ENCODE data around the gene HFE. TPM values are rescaled to one million over a fixed set of nuclear protein-coding genes. Genes with fewer than 3 reads are reported as not detected.
A peak's percentile ranks its signal among the peaks of the same experiment; 100 is the strongest.

The HFE gene
- total and polyA plus RNA-seq, 10 of the 15 experiments (the other 5 are each of a cell fraction or from before 2014, with no cell fraction given) = 0.52 to 5.9 (median 1.7) TPM

- TF ChIP-seq, protein P1, sequence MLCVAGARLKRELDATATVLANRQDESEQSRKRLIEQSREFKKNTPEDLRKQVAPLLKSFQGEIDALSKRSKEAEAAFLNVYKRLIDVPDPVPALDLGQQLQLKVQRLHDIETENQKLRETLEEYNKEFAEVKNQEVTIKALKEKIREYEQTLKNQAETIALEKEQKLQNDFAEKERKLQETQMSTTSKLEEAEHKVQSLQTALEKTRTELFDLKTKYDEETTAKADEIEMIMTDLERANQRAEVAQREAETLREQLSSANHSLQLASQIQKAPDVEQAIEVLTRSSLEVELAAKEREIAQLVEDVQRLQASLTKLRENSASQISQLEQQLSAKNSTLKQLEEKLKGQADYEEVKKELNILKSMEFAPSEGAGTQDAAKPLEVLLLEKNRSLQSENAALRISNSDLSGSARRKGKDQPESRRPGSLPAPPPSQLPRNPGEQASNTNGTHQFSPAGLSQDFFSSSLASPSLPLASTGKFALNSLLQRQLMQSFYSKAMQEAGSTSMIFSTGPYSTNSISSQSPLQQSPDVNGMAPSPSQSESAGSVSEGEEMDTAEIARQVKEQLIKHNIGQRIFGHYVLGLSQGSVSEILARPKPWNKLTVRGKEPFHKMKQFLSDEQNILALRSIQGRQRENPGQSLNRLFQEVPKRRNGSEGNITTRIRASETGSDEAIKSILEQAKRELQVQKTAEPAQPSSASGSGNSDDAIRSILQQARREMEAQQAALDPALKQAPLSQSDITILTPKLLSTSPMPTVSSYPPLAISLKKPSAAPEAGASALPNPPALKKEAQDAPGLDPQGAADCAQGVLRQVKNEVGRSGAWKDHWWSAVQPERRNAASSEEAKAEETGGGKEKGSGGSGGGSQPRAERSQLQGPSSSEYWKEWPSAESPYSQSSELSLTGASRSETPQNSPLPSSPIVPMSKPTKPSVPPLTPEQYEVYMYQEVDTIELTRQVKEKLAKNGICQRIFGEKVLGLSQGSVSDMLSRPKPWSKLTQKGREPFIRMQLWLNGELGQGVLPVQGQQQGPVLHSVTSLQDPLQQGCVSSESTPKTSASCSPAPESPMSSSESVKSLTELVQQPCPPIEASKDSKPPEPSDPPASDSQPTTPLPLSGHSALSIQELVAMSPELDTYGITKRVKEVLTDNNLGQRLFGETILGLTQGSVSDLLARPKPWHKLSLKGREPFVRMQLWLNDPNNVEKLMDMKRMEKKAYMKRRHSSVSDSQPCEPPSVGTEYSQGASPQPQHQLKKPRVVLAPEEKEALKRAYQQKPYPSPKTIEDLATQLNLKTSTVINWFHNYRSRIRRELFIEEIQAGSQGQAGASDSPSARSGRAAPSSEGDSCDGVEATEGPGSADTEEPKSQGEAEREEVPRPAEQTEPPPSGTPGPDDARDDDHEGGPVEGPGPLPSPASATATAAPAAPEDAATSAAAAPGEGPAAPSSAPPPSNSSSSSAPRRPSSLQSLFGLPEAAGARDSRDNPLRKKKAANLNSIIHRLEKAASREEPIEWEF (IDR thresholded peaks at IDR 0.05; ENCODE audit: insufficient replicate concordance, low read depth, low read length) = peak; percentile 57
- TF ChIP-seq SMARCA5 (IDR thresholded peaks at IDR 0.05) (0 out of 2 replicates have a peak, but pooled peaks have one; percentile 54), PKNOX1 (IDR thresholded peaks at IDR 0.05) (peak; percentile 71; the same call in 1 of the 2 replicates), ETV6 (conservative IDR thresholded peaks at IDR 0.05 in 1 of 2, IDR thresholded peaks at IDR 0.05 in 1 of 2; ENCODE audit: borderline replicate concordance in 1 of 2, low read depth in 1 of 2) (no peak), BACH1 (IDR thresholded peaks at IDR 0.05; ENCODE audit: borderline replicate concordance) (peak; percentile 99), MEF2A (IDR thresholded peaks at IDR 0.05; ENCODE audit: insufficient read depth, low read depth, low read length) (0 out of 2 replicates have a peak, but pooled peaks have one; percentile 21), NRF1 (conservative IDR thresholded peaks at IDR 0.05; ENCODE audit: low read depth, low read length) (no peak), CREB1 (IDR thresholded peaks at IDR 0.05; ENCODE audit: low read depth) (peak; percentile 19; the same call in 1 of the 2 replicates)
- TF ChIP-seq, protein P2, sequence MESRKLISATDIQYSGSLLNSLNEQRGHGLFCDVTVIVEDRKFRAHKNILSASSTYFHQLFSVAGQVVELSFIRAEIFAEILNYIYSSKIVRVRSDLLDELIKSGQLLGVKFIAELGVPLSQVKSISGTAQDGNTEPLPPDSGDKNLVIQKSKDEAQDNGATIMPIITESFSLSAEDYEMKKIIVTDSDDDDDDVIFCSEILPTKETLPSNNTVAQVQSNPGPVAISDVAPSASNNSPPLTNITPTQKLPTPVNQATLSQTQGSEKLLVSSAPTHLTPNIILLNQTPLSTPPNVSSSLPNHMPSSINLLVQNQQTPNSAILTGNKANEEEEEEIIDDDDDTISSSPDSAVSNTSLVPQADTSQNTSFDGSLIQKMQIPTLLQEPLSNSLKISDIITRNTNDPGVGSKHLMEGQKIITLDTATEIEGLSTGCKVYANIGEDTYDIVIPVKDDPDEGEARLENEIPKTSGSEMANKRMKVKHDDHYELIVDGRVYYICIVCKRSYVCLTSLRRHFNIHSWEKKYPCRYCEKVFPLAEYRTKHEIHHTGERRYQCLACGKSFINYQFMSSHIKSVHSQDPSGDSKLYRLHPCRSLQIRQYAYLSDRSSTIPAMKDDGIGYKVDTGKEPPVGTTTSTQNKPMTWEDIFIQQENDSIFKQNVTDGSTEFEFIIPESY (IDR thresholded peaks at IDR 0.05) = peak; percentile 74
- TF ChIP-seq, protein P3, sequence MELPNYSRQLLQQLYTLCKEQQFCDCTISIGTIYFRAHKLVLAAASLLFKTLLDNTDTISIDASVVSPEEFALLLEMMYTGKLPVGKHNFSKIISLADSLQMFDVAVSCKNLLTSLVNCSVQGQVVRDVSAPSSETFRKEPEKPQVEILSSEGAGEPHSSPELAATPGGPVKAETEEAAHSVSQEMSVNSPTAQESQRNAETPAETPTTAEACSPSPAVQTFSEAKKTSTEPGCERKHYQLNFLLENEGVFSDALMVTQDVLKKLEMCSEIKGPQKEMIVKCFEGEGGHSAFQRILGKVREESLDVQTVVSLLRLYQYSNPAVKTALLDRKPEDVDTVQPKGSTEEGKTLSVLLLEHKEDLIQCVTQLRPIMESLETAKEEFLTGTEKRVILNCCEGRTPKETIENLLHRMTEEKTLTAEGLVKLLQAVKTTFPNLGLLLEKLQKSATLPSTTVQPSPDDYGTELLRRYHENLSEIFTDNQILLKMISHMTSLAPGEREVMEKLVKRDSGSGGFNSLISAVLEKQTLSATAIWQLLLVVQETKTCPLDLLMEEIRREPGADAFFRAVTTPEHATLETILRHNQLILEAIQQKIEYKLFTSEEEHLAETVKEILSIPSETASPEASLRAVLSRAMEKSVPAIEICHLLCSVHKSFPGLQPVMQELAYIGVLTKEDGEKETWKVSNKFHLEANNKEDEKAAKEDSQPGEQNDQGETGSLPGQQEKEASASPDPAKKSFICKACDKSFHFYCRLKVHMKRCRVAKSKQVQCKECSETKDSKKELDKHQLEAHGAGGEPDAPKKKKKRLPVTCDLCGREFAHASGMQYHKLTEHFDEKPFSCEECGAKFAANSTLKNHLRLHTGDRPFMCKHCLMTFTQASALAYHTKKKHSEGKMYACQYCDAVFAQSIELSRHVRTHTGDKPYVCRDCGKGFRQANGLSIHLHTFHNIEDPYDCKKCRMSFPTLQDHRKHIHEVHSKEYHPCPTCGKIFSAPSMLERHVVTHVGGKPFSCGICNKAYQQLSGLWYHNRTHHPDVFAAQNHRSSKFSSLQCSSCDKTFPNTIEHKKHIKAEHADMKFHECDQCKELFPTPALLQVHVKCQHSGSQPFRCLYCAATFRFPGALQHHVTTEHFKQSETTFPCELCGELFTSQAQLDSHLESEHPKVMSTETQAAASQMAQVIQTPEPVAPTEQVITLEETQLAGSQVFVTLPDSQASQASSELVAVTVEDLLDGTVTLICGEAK (IDR thresholded peaks at IDR 0.05; ENCODE audit: borderline replicate concordance) = no peak
Measured at GRCh38 chr6:26054781-26055718, 32.2 kb upstream of the HFE start (continued).

Measured in GM12878 (cell line).